IMR-90 (cell line): Measurements from ENCODE around the gene ZNF610. TPM values are rescaled to one million over a fixed set of nuclear protein-coding genes. Genes with fewer than 3 reads are reported as not detected.

ENCODE experiments used
- ATAC-seq: fragments of 200-7000 bp; cut with Tn5 transposase; 2 replicates; pipeline ENCODE4 v1.9.1; 2020; ENCODE audit warnings: low read depth, mild to moderate bottlenecking, moderate library complexity
- BruUV-seq: library from RNA; stranded (reverse); fragments of 400-500 nt; replicated peaks from 2 replicates; lab custom pipeline; 2021; lab: Mats Ljungman, UMichigan
- CTCF ChIA-PET: fragments of 300-600 bp; formaldehyde crosslinking; extraction: SDS; loops from one replicate; lab custom pipeline; 2021; ENCODE audit warnings: antibody characterized with exemption; lab: Yijun Ruan, JAX
- POLR2A ChIA-PET: fragments of 300-600 bp; sonication (Branson Sonifier 250); formaldehyde crosslinking; loops from one replicate; lab custom pipeline; 2022; ENCODE audit warnings: antibody characterized with exemption; ENCODE audit not compliant: unreplicated experiment; lab: Charles Lee
- DNase-seq: peaks from one replicate; pipeline ENCODE4 v3.0.0; 2013
- H2AFZ ChIP-seq: replicated peaks from 2 replicates; pipeline ENCODE3; 2013; ENCODE audit warnings: low read length, mild to moderate bottlenecking; ENCODE audit not compliant: poor library complexity
- H2AK5ac ChIP-seq: 2 replicates; pipeline ENCODE4 v1.6.1; 2013; ENCODE audit warnings: low read depth, low read length, inconsistent platforms
- H2AK9ac ChIP-seq: replicated peaks from 2 replicates; pipeline ENCODE3; 2013; ENCODE audit warnings: mild to moderate bottlenecking, low read depth, low read length, moderate library complexity; ENCODE audit not compliant: poor library complexity
- H2BK120ac ChIP-seq: 2 replicates; pipeline ENCODE4 v1.6.1; 2013; ENCODE audit warnings: low read depth, low read length, inconsistent platforms
- H2BK15ac ChIP-seq: 3 replicates; pipeline ENCODE4 v1.6.1; 2013; ENCODE audit warnings: low read depth, low read length, inconsistent platforms
- H2BK20ac ChIP-seq: 2 replicates; pipeline ENCODE4 v1.6.1; 2013; ENCODE audit warnings: low read depth, mild to moderate bottlenecking, inconsistent platforms, low read length, moderate library complexity
- H2BK5ac ChIP-seq: 2 replicates; pipeline ENCODE4 v1.6.1; 2013; ENCODE audit warnings: mild to moderate bottlenecking, low read depth, low read length, inconsistent platforms; ENCODE audit not compliant: poor library complexity, severe bottlenecking
- H3K14ac ChIP-seq: replicated peaks from 2 replicates; pipeline ENCODE4 v1.6.1; 2013; ENCODE audit warnings: low read depth, low read length, inconsistent platforms
- H3K18ac ChIP-seq: 2 replicates; pipeline ENCODE4 v1.6.1; 2013; ENCODE audit warnings: low read depth, low read length, control low read depth
- H3K23ac ChIP-seq: 2 replicates; pipeline ENCODE4 v1.6.1; 2013; ENCODE audit warnings: low read depth, low read length, inconsistent platforms
- H3K27ac ChIP-seq: 2 replicates; pipeline ENCODE4 v1.5.1; 2013; ENCODE audit warnings: mild to moderate bottlenecking, control low read depth, low read length; ENCODE audit not compliant: insufficient read depth
- H3K27me3 ChIP-seq: 2 replicates; pipeline ENCODE4 v1.6.1; 2013; ENCODE audit warnings: low read length; ENCODE audit not compliant: control insufficient read depth, insufficient read depth
- H3K36me3 ChIP-seq: 2 replicates; pipeline ENCODE4 v1.6.1; 2013; ENCODE audit warnings: low read length, mixed read lengths; ENCODE audit not compliant: control insufficient read depth, insufficient read depth
- H3K4ac ChIP-seq: 2 replicates; pipeline ENCODE4 v1.6.1; 2013; ENCODE audit warnings: low read depth, low read length, inconsistent platforms
- H3K4me1 ChIP-seq: 2 replicates; pipeline ENCODE4 v1.6.1; 2013; ENCODE audit warnings: low read length, mixed read lengths; ENCODE audit not compliant: control insufficient read depth, insufficient read depth
- H3K4me2 ChIP-seq: 2 replicates; pipeline ENCODE4 v1.6.1; 2013; ENCODE audit warnings: low read depth, mild to moderate bottlenecking, control low read depth, low read length, moderate library complexity
- H3K4me3 ChIP-seq: 2 replicates; pipeline ENCODE4 v1.5.1; 2013; ENCODE audit warnings: low read depth, mild to moderate bottlenecking, control low read depth, low read length, moderate library complexity; ENCODE audit not compliant: insufficient read depth
- H3K56ac ChIP-seq: 2 replicates; pipeline ENCODE4 v1.6.1; 2013; ENCODE audit warnings: low read length, inconsistent platforms; ENCODE audit not compliant: insufficient read depth; ENCODE audit errors: extremely low read depth
- H3K79me1 ChIP-seq, 2 experiments: 2 replicates each; pipeline ENCODE4 v1.6.1; 2013; ENCODE audit warnings: low read length in 2 of 2, inconsistent platforms in 1 of 2, low read depth in 1 of 2
- H3K9ac ChIP-seq: 2 replicates; pipeline ENCODE4 v1.6.1; 2013; ENCODE audit warnings: low read depth, low read length, control low read depth
- H3K9me1 ChIP-seq: 2 replicates; pipeline ENCODE4 v1.6.1; 2013; ENCODE audit warnings: low read length, inconsistent platforms; ENCODE audit not compliant: insufficient read depth
- H3K9me3 ChIP-seq: 2 replicates; pipeline ENCODE4 v1.6.1; 2013; ENCODE audit warnings: low read length; ENCODE audit not compliant: control insufficient read depth, insufficient read depth
- H4K20me1 ChIP-seq: 2 replicates; pipeline ENCODE4 v1.6.1; 2013; ENCODE audit warnings: low read length, inconsistent platforms; ENCODE audit not compliant: insufficient read depth
- H4K5ac ChIP-seq: 2 replicates; pipeline ENCODE4 v1.6.1; 2013; ENCODE audit warnings: mild to moderate bottlenecking, low read depth, low read length, control low read depth
- H4K8ac ChIP-seq, 2 experiments: 2 replicates each; pipeline ENCODE4 v1.6.1; 2013; ENCODE audit warnings: low read depth in 2 of 2, low read length in 2 of 2, control low read depth in 1 of 2, inconsistent platforms in 1 of 2
- H4K91ac ChIP-seq: 2 replicates; pipeline ENCODE4 v1.6.1; 2013; ENCODE audit warnings: low read depth, low read length, inconsistent platforms; ENCODE audit not compliant: insufficient read depth
- BHLHE40 ChIP-seq: fragments of 150-350 bp; IDR thresholded peaks from 2 replicates; pipeline ENCODE4 v1.6.1; 2016; ENCODE audit warnings: mild to moderate bottlenecking, low read depth, low read length
- CEBPB ChIP-seq: IDR thresholded peaks from 2 replicates; pipeline ENCODE4 v1.6.1; 2012; ENCODE audit warnings: low read depth, low read length, improper control_type of control experiment
- SMC3 ChIP-seq: fragments of 150-350 bp; IDR thresholded peaks from 2 replicates; pipeline ENCODE4 v1.6.1; 2016; ENCODE audit warnings: low read depth, mild to moderate bottlenecking, antibody characterized with exemption, low read length, moderate library complexity
- WGBS, 2 experiments: methylation state at CpG; one replicate each; pipeline versions ENCODE4 v1.1.5 to v1.1.7; 2013; ENCODE audit warnings: missing lambda C conversion rate in 2 of 2; ENCODE audit not compliant: insufficient read length in 1 of 2; ENCODE audit errors: extremely low coverage in 2 of 2; 5-methylcytosine and 5-hydroxymethylcytosine counted together
- dilution Hi-C: fragments of 300-500 bp; cut with HindIII; formaldehyde crosslinking; loops from one replicate; pipeline ENCODE4 v1.14.3; 2018; ENCODE audit warnings: low sequenced_read_pairs; ENCODE audit not compliant: unreplicated experiment
- in situ Hi-C: fragments of 300-500 bp; cut with MboI; formaldehyde crosslinking; loops from 3 replicates; pipeline ENCODE4 v1.14.3; 2019; ENCODE audit warnings: low sequenced_read_pairs, inconsistent platforms, mixed read lengths
- intact Hi-C: fragments of 100-400 bp; cut with micrococcal nuclease; formaldehyde crosslinking; loops from 2 replicates; pipeline ENCODE4 v1.10.0; 2022
- polyA plus RNA-seq, 3 experiments: library from polyadenylated mRNA; depleted of rRNA; stranded (reverse); fragments of >200 nt; gene quantifications; 2 replicates each; pipeline ENCODE4 v1.2.3, GENCODE V29; 2012; ENCODE audit warnings: low replicate concordance in 1 of 3
- total RNA-seq: library from RNA; depleted of rRNA; stranded (reverse); fragments of >200 nt; gene quantifications from 2 replicates; pipeline ENCODE4 v1.2.3, GENCODE V29; 2012

ZNF610 gene
- total and polyA plus RNA-seq, 2 of the 4 experiments (the other 2 are of a cell fraction), result 1.6 to 3.6 TPM

DNA sequence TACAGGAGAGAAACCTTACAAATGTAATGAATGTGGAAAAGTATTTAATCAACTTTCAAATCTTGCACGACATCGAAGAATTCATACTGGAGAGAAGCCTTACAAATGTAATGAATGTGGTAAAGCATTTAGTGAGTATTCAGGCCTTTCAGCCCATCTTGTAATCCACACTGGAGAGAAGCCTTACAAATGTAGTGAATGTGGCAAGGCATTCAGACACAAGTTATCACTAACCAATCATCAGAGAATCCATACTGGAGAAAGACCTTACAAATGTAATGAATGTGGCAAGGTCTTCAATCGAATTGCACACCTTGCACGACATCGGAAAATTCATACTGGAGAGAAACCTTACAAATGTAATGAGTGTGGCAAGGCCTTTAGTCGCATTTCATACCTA lies 13.6 kb upstream of the ZNF610 start:
- ChIA-PET POLR2A (no interaction called here), CTCF (no interaction called here)
- H3K4ac ChIP-seq, result no peak overlapping the region
- H2AFZ ChIP-seq, result no peak overlapping the region
- no peak overlapping the region for H2BK20ac ChIP-seq
- no peak overlapping the region for H3K18ac ChIP-seq
- H4K8ac ChIP-seq, result no peak overlapping the region
- H3K27me3 ChIP-seq, result no peaks in the 10 kb centered on the region
- intact Hi-C loops, result no loop called here
- TF ChIP-seq CEBPB, result no peak
- TF ChIP-seq SMC3, result no peak
- TF ChIP-seq BHLHE40, result no peak
- no peak overlapping the region for H3K4me2 ChIP-seq
- ATAC-seq, result no peak
- H4K20me1 ChIP-seq, result no peaks in the 10 kb centered on the region
- H3K23ac ChIP-seq, result no peak overlapping the region
- in situ Hi-C loops, result no loop called here
- DNase-seq, result no peak
- H3K27ac ChIP-seq, result no peak overlapping the region
- peaks cover 35% of the 10 kb centered on the region for H3K36me3 ChIP-seq
- no peak overlapping the region for H3K9ac ChIP-seq
- H3K9me1 ChIP-seq, result no peaks in the 10 kb centered on the region
- H3K9me3 ChIP-seq, result peaks cover 68% of the 10 kb centered on the region
- no peak overlapping the region for H2AK9ac ChIP-seq
- no peak overlapping the region for H4K91ac ChIP-seq
- no TSS peak for BruUV-seq
- H3K4me3 ChIP-seq, result no peak overlapping the region
- WGBS, 2 experiments, result no CpG with 5 or more reads among the region's 6 CpGs
- H2BK15ac ChIP-seq, result no peak overlapping the region
- H2BK120ac ChIP-seq, result no peak overlapping the region
- no peaks in the 10 kb centered on the region for H3K4me1 ChIP-seq
- no peak overlapping the region for H2AK5ac ChIP-seq
- no peaks in the 10 kb centered on the region for H3K79me1 ChIP-seq
- dilution Hi-C loops, result no loop called here
- no peak overlapping the region for H3K56ac ChIP-seq
- H3K14ac ChIP-seq, result no peak overlapping the region
- no peak overlapping the region for H2BK5ac ChIP-seq
- no peak overlapping the region for H4K5ac ChIP-seq
